ENCODE measurements around the gene NNMT.

Gene NNMT

DNA sequence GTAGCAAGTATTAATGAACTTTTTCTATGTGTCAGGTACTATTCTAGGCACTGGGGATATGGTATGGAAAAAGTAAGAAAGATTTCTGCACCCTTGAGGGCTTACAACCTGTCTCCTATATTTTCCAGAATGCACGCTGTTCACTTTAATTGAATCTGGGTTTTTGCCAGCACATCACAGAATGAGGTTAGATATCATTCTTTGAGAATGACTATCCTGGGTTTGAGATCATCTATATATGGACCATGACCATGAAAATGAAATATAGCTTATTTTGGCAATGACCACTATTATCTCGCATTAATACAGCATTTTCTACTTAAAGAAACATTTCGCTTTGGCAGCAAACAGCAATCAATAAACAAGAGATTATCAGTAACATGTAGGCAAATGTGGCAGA, 57.2 kb downstream of the NNMT start:
- DNase-seq = no peak

DNA sequence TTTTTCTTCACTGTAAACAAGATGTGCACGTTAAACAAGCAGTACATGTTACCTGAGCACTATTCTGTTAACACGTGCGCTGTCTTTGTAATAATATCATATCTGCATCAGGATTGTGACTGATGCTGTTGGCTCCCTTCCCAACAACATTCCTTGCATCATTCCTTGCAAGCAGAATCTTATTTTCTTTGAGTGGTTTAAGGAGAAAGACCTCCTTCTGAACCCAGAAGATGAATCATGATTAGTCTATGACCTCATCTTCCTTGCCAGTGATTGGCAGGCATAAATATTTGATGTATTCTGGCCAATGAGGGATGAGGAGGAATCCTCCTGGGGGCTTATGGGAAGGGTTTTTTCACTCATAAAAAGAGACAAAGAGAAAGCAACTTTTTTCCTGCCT, 57.9 kb downstream of the NNMT start:
- DNase-seq = peak in 2 of 3 donors; percentile 7 to 21

DNA sequence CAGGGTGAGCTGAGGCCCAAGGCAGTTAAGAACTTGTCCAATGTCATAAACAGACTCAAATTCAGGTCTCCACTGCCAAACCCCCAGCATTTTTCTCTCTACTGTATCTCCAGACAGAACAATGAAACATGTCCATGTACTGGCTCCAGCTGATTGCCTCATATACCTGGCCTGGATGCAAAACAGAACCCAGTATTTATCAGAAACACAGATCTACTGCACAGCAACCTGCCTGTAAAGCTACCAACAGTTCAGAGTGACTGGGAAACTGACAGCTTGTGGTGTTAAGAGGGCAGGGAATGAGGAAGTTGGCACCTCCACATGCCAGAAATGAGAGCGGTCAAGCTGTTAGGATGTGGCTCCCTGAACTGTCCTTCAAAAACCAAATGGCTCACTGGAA, 62.5 kb downstream of the NNMT start:
- no peak for DNase-seq

DNA sequence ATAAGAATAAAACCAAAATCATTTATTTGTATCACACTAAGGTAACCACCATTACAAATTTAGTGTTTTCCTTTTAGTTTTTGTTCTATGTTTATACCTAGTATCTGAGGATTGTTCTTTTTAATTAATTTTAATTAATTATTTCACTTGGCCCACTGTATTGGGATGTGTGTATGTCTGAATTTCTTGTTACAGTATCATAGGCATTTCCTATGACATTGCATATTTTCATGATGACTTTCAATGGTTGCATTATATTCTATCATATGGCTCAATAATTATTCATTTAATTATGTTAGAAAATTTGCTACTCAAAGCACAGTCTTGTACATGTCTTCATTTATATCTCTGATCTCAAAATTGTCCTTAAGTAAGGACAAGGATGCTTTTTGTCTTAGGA, 63.1 kb downstream of the NNMT start:
- DNase-seq = no peak

DNA sequence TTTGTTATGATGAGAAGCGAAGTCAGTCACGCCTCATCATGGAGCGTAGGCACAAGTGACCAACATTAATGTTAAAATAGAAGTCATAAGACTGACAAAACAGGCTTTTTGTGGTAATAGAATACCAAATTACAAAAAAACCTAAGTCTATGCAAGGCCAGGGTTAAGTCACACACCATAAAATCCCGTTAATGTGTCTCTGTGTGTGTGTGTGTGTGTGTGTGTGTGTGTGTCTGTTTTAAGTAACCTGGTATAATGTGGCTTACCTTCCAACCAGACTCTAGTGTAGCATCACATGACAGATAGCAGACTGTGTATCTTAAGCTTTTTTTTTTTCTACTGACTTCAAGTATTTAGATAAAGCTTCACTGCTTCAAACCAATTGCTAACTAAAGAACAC, 66.1 kb downstream of the NNMT start:
- DNase-seq = no peak

DNA sequence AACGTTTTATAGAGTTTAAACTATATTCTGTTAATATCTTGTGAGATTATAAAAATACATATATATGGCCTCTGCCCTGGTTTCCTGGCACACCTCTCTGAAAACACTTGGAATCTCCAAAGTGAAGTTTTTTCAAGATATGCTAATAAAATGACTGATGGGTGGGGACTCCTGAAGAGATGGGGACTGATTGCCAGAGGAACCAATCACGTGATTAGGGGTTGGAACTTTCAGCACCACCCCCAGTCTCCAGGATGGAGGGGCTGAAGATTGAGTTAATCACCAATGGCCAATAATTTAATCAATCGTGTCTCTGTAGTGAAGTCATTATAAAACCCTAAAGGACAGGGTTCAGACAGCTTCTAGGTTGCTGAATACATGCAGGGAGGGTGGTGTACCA, 66.8 kb downstream of the NNMT start:
- DNase-seq = no peak

Measured in suppressor macrophage treated with lipopolysaccharide for 1 hour (primary cell).